ENCODE data around the gene PPFIBP2. TPM values are rescaled to one million over a fixed set of nuclear protein-coding genes. Genes with fewer than 3 reads are reported as not detected.
A peak's percentile ranks its signal among the peaks of the same experiment; 100 is the strongest.

The PPFIBP2 gene
- total RNA-seq, 1 donor from 2014 or later = 8.7 TPM

GRCh38 chr11:7632211-7632610 lies 118.4 kb downstream of the PPFIBP2 start:
- Histone ChIP-seq H3K4me2 (no peak overlapping the region), H3F3A (ENCODE audit: low read depth) (no peaks in the 10 kb centered on the region), H3K27me3 (no peaks in the 10 kb centered on the region), H3K36me3 (no peaks in the 10 kb centered on the region), H2AFZ (replicated peaks) (no peak overlapping the region), H3K4me1 (no peaks in the 10 kb centered on the region), H3K4me3 (no peak overlapping the region), H3K9ac (no peak overlapping the region), H3K79me2 (ENCODE audit: low read depth) (no peaks in the 10 kb centered on the region), H4K20me1 (ENCODE audit: low read depth) (no peaks in the 10 kb centered on the region), H3K9me3 (ENCODE audit: low read depth) (no peaks in the 10 kb centered on the region), H3K27ac (no peak overlapping the region)
- no peak for TF ChIP-seq CTCF (IDR thresholded peaks at IDR 0.05)
- TF ChIP-seq EZH2phosphoT487 (IDR thresholded peaks at IDR 0.05) = no peak
- no peak for TF ChIP-seq EZH2 (IDR thresholded peaks at IDR 0.05)
- H3K27ac Mint-ChIP-seq = peak overlapping the region; percentile 0
- no peak overlapping the region for H3K4me3 Mint-ChIP-seq
- peaks cover 3% of the 10 kb centered on the region for H3K36me3 Mint-ChIP-seq
- H3K9me3 Mint-ChIP-seq = no peaks in the 10 kb centered on the region
- H3K27me3 Mint-ChIP-seq (ENCODE audit: insufficient read depth, low read depth) = peaks cover 6% of the 10 kb centered on the region
- H3K4me1 Mint-ChIP-seq = no peaks in the 10 kb centered on the region
- DNase-seq (ENCODE audit: low spot score) = no peak

GRCh38 chr11:7635137-7635536 lies 121.3 kb downstream of the PPFIBP2 start:
- Mint-ChIP-seq H3K27ac (no peak overlapping the region), H3K9me3 (no peaks in the 10 kb centered on the region), H3K27me3 (ENCODE audit: insufficient read depth, low read depth) (peaks cover 5% of the 10 kb centered on the region), H3K4me3 (no peak overlapping the region), H3K36me3 (peaks cover 3% of the 10 kb centered on the region), H3K4me1 (no peaks in the 10 kb centered on the region)
- no peak overlapping the region for H3K4me2 ChIP-seq
- H3K79me2 ChIP-seq (ENCODE audit: low read depth) = no peaks in the 10 kb centered on the region
- H3K27me3 ChIP-seq = no peaks in the 10 kb centered on the region
- H3K4me3 ChIP-seq = no peak overlapping the region
- DNase-seq (ENCODE audit: low spot score) = no peak
- H3K9me3 ChIP-seq (ENCODE audit: low read depth) = no peaks in the 10 kb centered on the region
- no peaks in the 10 kb centered on the region for H4K20me1 ChIP-seq (ENCODE audit: low read depth)
- no peaks in the 10 kb centered on the region for H3K36me3 ChIP-seq
- no peaks in the 10 kb centered on the region for H3K4me1 ChIP-seq
- no peak overlapping the region for H2AFZ ChIP-seq (replicated peaks)
- no peaks in the 10 kb centered on the region for H3F3A ChIP-seq (ENCODE audit: low read depth)
- no peak overlapping the region for H3K9ac ChIP-seq
- H3K27ac ChIP-seq = no peak overlapping the region
- TF ChIP-seq EZH2phosphoT487 (IDR thresholded peaks at IDR 0.05) (no peak), EZH2 (IDR thresholded peaks at IDR 0.05) (no peak), CTCF (IDR thresholded peaks at IDR 0.05) (no peak)

GRCh38 chr11:7635708-7636107 lies 121.9 kb downstream of the PPFIBP2 start:
- no peak overlapping the region for H3K4me2 ChIP-seq
- TF ChIP-seq EZH2 (IDR thresholded peaks at IDR 0.05) = no peak
- TF ChIP-seq EZH2phosphoT487 (IDR thresholded peaks at IDR 0.05) = no peak
- no peak for TF ChIP-seq CTCF (IDR thresholded peaks at IDR 0.05)
- no peaks in the 10 kb centered on the region for H3F3A ChIP-seq (ENCODE audit: low read depth)
- no peak for DNase-seq (ENCODE audit: low spot score)
- H3K27me3 ChIP-seq = no peaks in the 10 kb centered on the region
- Mint-ChIP-seq H3K36me3 (peaks cover 3% of the 10 kb centered on the region), H3K9me3 (no peaks in the 10 kb centered on the region), H3K27ac (no peak overlapping the region), H3K27me3 (ENCODE audit: insufficient read depth, low read depth) (peaks cover 4% of the 10 kb centered on the region), H3K4me1 (no peaks in the 10 kb centered on the region), H3K4me3 (no peak overlapping the region)
- H3K27ac ChIP-seq = no peak overlapping the region
- no peak overlapping the region for H3K9ac ChIP-seq
- no peaks in the 10 kb centered on the region for H3K9me3 ChIP-seq (ENCODE audit: low read depth)
- H3K4me3 ChIP-seq = no peak overlapping the region
- no peaks in the 10 kb centered on the region for H4K20me1 ChIP-seq (ENCODE audit: low read depth)
- H2AFZ ChIP-seq (replicated peaks) = no peak overlapping the region
- H3K36me3 ChIP-seq = no peaks in the 10 kb centered on the region
- H3K4me1 ChIP-seq = no peaks in the 10 kb centered on the region
- H3K79me2 ChIP-seq (ENCODE audit: low read depth) = no peaks in the 10 kb centered on the region

Data from neural progenitor cell (in vitro differentiated cells).